Testis (tissue), 3 donors: ENCODE measurements around the gene SLC2A9. TPM values are rescaled to one million over a fixed set of nuclear protein-coding genes. Genes with fewer than 3 reads are reported as not detected.

Source experiments
- DNase-seq: peaks from one replicate; pipeline ENCODE4 v3.0.0-alpha.2; 2019
- H3K27ac ChIP-seq, 2 donors: fragments of 200-600 bp; sonication (generic); one replicate each; pipeline ENCODE4 v1.5.1; 2019
- H3K27me3 ChIP-seq: fragments of 200-600 bp; sonication (generic); one replicate; pipeline ENCODE4 v1.5.1; 2019
- H3K36me3 ChIP-seq: fragments of 200-600 bp; sonication (generic); one replicate; pipeline ENCODE4 v1.5.1; 2017; ENCODE audit warnings: low read depth; ENCODE audit errors: missing control alignments
- H3K4me1 ChIP-seq: fragments of 200-600 bp; sonication (generic); one replicate; pipeline ENCODE4 v1.5.1; 2019
- H3K4me3 ChIP-seq, 2 donors: fragments of 200-600 bp; sonication (generic); one replicate each; pipeline ENCODE4 v1.5.1; 2017 to 2019
- H3K9me3 ChIP-seq: fragments of 200-600 bp; sonication (generic); one replicate; pipeline ENCODE4 v1.5.1; 2017
- POLR2A ChIP-seq: fragments of 450-650 bp; IDR thresholded peaks from one replicate; pipeline ENCODE4 v1.6.1; 2017; ENCODE audit warnings: antibody characterized with exemption, mild to moderate bottlenecking, moderate library complexity
- WGBS, 2 donors: methylation state at CpG; one replicate each; pipeline ENCODE4 v1.1.5; 2018; 5-methylcytosine and 5-hydroxymethylcytosine counted together
- intact Hi-C: fragments of 100-400 bp; cut with DNase I; formaldehyde crosslinking; loops from one replicate; pipeline ENCODE4 v1.15.1; 2023; ENCODE audit warnings: low total_unique reads
- polyA plus RNA-seq: library from polyadenylated mRNA; stranded (reverse); fragments of 350-450 nt; fragmentation: Illumina TruSeq; extraction: RNeasy Lipid Tissue Mini Kit (QIAGEN cat#74804); gene quantifications from one replicate; pipeline ENCODE4 v1.2.3, GENCODE V29; 2014; ENCODE audit warnings: low read depth, low replicate concordance; ENCODE audit not compliant: insufficient read depth
- total RNA-seq, 2 donors: library from RNA; depleted of rRNA; stranded (reverse); fragments of >200 nt; gene quantifications; one replicate each; pipeline ENCODE4 v1.2.3, GENCODE V29; 2016
- TF ChIP-seq, protein P1 (sequence below), 3 experiments: fragments of 450-650 bp in 2 of 3; fragments of 200-600 bp in 1 of 3; sonication (generic) in 1 of 3; IDR thresholded peaks; one replicate each; pipeline ENCODE4 v1.5.1; 2016 to 2019; ENCODE audit warnings: antibody characterized with exemption in 3 of 3, mild to moderate bottlenecking in 2 of 3, moderate library complexity in 1 of 3

SLC2A9 gene
- total and polyA plus RNA-seq, 3 donors from 2014 or later, result 6.3 to 7.5 (median 6.8) TPM

DNA sequence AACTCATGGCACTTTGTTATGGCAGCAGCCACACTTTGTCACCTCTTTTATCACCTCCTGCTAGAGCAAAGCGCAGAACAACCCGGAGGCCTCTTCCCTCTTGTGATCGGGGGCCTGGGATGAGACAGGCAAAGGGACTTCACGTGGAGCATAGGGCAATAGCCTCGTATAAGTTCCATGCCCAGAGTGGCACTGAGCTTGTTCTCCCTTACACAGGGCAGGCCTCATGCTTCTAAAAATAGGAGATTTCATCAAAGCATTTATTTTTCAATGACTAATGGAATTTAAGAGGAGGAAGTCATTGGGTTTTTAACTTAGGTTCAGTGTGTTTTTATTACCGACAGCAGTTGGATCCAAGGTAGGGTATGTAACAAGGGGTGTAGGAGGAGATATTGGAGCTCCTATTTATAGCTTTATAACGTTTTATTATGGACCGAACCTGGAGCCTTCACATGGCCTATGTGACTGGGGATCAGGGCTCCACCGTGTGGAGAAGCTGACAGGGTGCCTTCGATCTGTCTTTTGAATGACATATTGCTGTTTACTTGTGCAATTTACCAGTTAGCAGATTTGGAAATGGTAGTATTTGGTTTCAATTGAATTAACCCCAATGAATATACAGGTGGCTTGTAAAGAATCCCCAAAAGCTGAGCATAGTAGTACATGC is 93.8 kb downstream of the SLC2A9 start:
- no peak overlapping the region for H3K4me3 ChIP-seq
- 76 to 81% methylated on average over 10 of the region's 10 CpGs for WGBS, 2 donors
- intact Hi-C loops, result no loop called here

GRCh38 chr4:9926586-9926985 is 94.7 kb downstream of the SLC2A9 start:
- Histone ChIP-seq H3K4me3 (no peak overlapping the region), H3K9me3 (no peaks in the 10 kb centered on the region), H3K4me1 (peaks cover 4% of the 10 kb centered on the region), H3K36me3 (no peaks in the 10 kb centered on the region), H3K27me3 (no peaks in the 10 kb centered on the region), H3K27ac (no peak overlapping the region)
- no peak for DNase-seq
- TF ChIP-seq, protein P1, sequence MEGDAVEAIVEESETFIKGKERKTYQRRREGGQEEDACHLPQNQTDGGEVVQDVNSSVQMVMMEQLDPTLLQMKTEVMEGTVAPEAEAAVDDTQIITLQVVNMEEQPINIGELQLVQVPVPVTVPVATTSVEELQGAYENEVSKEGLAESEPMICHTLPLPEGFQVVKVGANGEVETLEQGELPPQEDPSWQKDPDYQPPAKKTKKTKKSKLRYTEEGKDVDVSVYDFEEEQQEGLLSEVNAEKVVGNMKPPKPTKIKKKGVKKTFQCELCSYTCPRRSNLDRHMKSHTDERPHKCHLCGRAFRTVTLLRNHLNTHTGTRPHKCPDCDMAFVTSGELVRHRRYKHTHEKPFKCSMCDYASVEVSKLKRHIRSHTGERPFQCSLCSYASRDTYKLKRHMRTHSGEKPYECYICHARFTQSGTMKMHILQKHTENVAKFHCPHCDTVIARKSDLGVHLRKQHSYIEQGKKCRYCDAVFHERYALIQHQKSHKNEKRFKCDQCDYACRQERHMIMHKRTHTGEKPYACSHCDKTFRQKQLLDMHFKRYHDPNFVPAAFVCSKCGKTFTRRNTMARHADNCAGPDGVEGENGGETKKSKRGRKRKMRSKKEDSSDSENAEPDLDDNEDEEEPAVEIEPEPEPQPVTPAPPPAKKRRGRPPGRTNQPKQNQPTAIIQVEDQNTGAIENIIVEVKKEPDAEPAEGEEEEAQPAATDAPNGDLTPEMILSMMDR (IDR thresholded peaks at IDR 0.05), result no peak
- TF ChIP-seq POLR2A, result no peak
- intact Hi-C loops, result no loop called here
- WGBS, 2 donors, result 67% methylated on average over 3 of the region's 3 CpGs

More for the DNA sequence above, 93.8 kb downstream of the SLC2A9 start:
- TF ChIP-seq POLR2A, result no peak
- TF ChIP-seq, protein P1 (IDR thresholded peaks at IDR 0.05), result no peak
- Histone ChIP-seq H3K27ac (no peak overlapping the region), H3K4me1 (peaks cover 4% of the 10 kb centered on the region), H3K9me3 (no peaks in the 10 kb centered on the region), H3K36me3 (no peaks in the 10 kb centered on the region), H3K27me3 (no peaks in the 10 kb centered on the region)
- DNase-seq, result no peak

- WGBS, 2 donors, result 91 to 93% methylated on average over 4 to 8 of the region's 8 CpGs
- DNase-seq, result no peak
- intact Hi-C loops, result no loop called here
These were observed 95.4 kb downstream of the SLC2A9 start for GRCh38 chr4:9925750-9926439.

DNA sequence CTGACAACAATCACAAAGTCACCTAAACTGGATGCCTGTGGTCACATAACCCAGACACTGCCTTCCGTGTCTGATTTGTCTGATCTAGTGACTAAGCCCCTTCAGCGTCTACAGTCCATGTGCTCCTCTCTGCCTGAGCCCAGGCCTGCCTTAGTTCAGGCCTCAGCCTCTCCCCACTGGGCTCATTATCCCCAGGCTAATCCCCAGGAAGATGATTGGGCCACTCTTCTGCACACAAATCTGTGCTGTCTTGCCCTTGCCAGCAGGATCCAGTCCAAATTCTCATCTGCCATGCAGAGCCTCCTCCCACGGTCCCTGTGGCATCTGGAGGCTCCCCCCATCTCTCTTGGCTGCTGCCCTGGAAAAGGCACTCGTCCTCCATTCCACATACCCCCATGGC is 96.5 kb downstream of the SLC2A9 start:
- H3K9me3 ChIP-seq, result no peaks in the 10 kb centered on the region
- H3K27me3 ChIP-seq, result no peaks in the 10 kb centered on the region
- DNase-seq, result peak; percentile 19
- H3K4me1 ChIP-seq, result peaks cover 4% of the 10 kb centered on the region
- TF ChIP-seq, protein P1 (IDR thresholded peaks at IDR 0.05), result no peak
- no peak for TF ChIP-seq POLR2A
- no peak overlapping the region for H3K27ac ChIP-seq
- intact Hi-C loops, result no loop called here
- H3K4me3 ChIP-seq, result no peak overlapping the region
- no peaks in the 10 kb centered on the region for H3K36me3 ChIP-seq
- WGBS, 2 donors, result 62 to 69% methylated on average over 4 of the region's 4 CpGs

More at GRCh38 chr4:9925750-9926439, 95.4 kb downstream of the SLC2A9 start:
- H3K27ac ChIP-seq, result no peak overlapping the region
- peaks cover 4% of the 10 kb centered on the region for H3K4me1 ChIP-seq
- no peaks in the 10 kb centered on the region for H3K9me3 ChIP-seq
- no peak overlapping the region for H3K4me3 ChIP-seq
- no peak for TF ChIP-seq POLR2A
- no peaks in the 10 kb centered on the region for H3K27me3 ChIP-seq
- no peaks in the 10 kb centered on the region for H3K36me3 ChIP-seq

GRCh38 chr4:9923195-9923812 is 98.0 kb downstream of the SLC2A9 start:
- no peaks in the 10 kb centered on the region for H3K27me3 ChIP-seq
- intact Hi-C loops, result no loop called here
- TF ChIP-seq, protein P1 (IDR thresholded peaks at IDR 0.05), result no peak
- no peak for TF ChIP-seq POLR2A
- H3K27ac ChIP-seq, result no peak overlapping the region
- no peak overlapping the region for H3K4me3 ChIP-seq
- 49 to 65% methylated on average over 12 of the region's 12 CpGs for WGBS, 2 donors
- H3K36me3 ChIP-seq, result no peaks in the 10 kb centered on the region
- DNase-seq, result peak; percentile 46
- no peaks in the 10 kb centered on the region for H3K9me3 ChIP-seq
- peaks cover 4% of the 10 kb centered on the region for H3K4me1 ChIP-seq
